ENCODE results near the gene KCNJ13.

DNA sequence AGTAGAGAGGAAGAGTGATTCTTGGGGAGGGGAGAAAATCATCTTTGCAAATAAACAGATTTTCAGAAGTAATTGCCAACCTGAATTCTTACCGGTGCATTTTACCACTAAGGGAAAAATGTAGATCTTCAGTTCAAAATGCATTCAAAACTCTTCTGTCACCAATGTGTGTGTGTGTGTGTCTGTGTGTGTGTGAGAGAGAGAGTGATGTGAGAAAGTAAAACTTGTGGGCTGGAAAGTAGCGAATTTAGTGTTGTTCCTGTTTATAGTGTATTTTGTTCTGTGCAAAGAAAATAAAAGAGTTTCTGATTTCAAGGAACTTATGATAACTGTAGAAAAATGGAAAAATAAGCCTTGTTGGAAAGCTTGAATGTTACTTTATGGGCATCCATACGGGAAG lies 27.0 kb downstream of the KCNJ13 start:
- TF ChIP-seq CTCF (IDR thresholded peaks at IDR 0.05) (no peak), POLR2A (IDR thresholded peaks at IDR 0.05) (no peak)

All from body of pancreas (tissue), 4 donors.